Stomach smooth muscle (tissue), 2 donors: ENCODE results near the gene CBFA2T3.

Source experiments
- H3K27ac ChIP-seq: one replicate; pipeline ENCODE4 v1.7.0; 2013; ENCODE audit warnings: mild to moderate bottlenecking, low read length, inconsistent platforms
- H3K27me3 ChIP-seq, 2 donors: one replicate each; pipeline ENCODE4 v1.7.0; 2013; ENCODE audit warnings: low read length in 2 of 2; ENCODE audit not compliant: insufficient read depth in 2 of 2, control insufficient read depth in 1 of 2
- H3K36me3 ChIP-seq, 2 donors: one replicate each; pipeline ENCODE4 v1.7.0; 2013; ENCODE audit warnings: low read length in 2 of 2; ENCODE audit not compliant: control insufficient read depth in 2 of 2, insufficient read depth in 2 of 2
- H3K4me1 ChIP-seq: one replicate; pipeline ENCODE4 v1.7.0; 2013; ENCODE audit warnings: low read length; ENCODE audit not compliant: control insufficient read depth, insufficient read depth
- H3K4me3 ChIP-seq, 2 donors: one replicate each; pipeline ENCODE4 v1.7.0; 2013; ENCODE audit warnings: low read length in 2 of 2
- H3K9ac ChIP-seq, 2 donors: one replicate each; pipeline ENCODE4 v1.7.0; 2013; ENCODE audit warnings: low read length in 2 of 2, mild to moderate bottlenecking in 1 of 2
- H3K9me3 ChIP-seq, 2 donors: one replicate each; pipeline ENCODE4 v1.7.0; 2013; ENCODE audit warnings: low read length in 2 of 2; ENCODE audit not compliant: control insufficient read depth in 2 of 2
- donor health status: healthy.
- donor health status: Pancreatic carcinoma.

CBFA2T3 gene

DNA sequence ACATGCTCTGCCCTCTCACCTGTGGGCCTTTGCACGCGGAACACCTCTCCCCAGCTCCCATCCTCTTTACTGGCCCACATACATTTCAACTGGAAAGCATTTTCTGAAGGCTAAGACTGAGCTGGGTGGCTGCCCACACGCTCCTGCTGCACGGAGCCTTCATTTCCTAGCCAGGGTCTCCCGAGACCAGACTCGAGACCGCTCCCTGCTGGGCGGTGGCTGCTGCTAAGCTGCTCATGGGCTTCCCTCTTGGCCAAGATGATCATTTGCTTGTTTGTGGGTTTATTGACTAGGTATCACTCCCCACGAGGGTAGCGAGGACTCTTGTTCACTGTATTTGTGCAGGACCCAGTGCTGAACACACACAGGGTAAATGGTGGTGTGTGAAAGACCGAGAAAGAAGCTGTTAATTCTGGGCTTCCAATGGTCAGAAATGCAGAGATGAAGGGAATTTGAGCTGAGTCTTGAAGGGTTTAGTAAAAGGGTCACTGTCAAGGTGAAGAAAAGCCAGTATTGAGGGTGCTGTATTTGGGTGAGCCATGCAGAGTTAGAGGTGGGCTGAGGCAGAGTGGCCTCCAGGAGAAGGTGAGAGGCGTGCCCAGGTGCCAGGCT is 119.2 kb downstream of the CBFA2T3 start:
- H3K4me1 ChIP-seq: peaks cover 35% of the 10 kb centered on the region
- H3K27ac ChIP-seq: peak overlapping the region; percentile 64
- H3K9ac ChIP-seq: peak overlapping the region; percentile 74 to 81
- peaks cover 27 to 30% of the 10 kb centered on the region in 2 donors for H3K36me3 ChIP-seq
- no peaks in the 10 kb centered on the region for H3K27me3 ChIP-seq
- H3K4me3 ChIP-seq: peak overlapping the region; percentile 77 to 96
- no peaks in the 10 kb centered on the region for H3K9me3 ChIP-seq

DNA sequence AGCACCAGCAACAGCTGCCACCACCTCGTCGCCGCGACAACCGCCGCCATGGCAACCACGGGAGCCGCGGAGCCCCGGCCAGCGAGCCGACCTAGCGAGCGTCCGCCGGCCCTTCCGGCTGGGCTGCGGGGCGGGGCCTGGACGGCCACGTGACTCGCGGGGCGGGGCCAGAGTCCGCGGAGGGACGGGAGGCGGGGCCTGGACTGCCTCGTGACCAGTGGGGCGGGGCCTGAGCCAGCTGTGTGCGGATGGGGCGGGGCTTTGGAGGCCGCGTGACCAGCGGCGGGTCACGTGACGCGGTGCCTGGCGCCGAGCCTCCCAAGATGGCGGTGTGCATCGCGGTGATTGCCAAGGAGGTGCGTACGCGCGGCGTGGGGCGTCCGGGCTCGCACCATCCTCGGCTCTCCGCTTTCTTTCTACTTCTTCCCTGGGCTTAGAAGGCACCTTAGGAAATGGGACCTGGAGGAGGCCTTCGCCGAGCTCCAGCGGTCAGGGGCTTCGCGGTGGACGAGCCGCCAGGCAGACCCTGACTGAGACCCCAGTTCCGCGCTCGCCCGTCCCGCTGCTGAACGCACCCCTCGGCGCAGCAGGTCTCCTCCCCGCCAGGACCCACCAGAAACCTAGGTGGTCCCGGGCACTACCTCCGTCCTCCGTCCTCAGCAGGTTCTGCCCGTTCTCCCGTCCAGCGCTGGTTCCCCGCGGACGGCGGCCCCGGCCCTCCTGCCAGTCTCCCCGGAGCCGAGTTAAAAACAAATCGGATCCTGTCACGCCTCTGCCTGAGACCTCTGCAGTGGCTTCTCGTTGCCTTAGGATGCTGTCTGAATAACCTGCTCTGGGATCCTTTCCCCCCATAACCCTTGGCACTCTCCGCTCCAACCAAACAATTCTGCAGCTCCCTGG is 119.9 kb downstream of the CBFA2T3 start, which contains the start of the genes GALNS and TRAPPC2L:
Gene GALNS, minus strand, starts transcription at position 120 of the 900 bp plus-strand sequence. Its CDS starts 70 bp downstream, at position 50.
Gene TRAPPC2L, plus strand, starts transcription at position 300 of the 900 bp plus-strand sequence. Its CDS starts 24 bp downstream, at position 324.
- Histone ChIP-seq H3K27me3 (no peaks in the 10 kb centered on the region), H3K9me3 (no peaks in the 10 kb centered on the region), H3K36me3 (peaks cover 21 to 24% of the 10 kb centered on the region in 2 donors), H3K4me1 (peaks cover 35% of the 10 kb centered on the region), H3K4me3 (peak within 1 kb of the TSS; percentile 77 to 96), H3K27ac (peak within 1 kb of the TSS; percentile 64), H3K9ac (peak within 1 kb of the TSS; percentile 74 to 81)

DNA sequence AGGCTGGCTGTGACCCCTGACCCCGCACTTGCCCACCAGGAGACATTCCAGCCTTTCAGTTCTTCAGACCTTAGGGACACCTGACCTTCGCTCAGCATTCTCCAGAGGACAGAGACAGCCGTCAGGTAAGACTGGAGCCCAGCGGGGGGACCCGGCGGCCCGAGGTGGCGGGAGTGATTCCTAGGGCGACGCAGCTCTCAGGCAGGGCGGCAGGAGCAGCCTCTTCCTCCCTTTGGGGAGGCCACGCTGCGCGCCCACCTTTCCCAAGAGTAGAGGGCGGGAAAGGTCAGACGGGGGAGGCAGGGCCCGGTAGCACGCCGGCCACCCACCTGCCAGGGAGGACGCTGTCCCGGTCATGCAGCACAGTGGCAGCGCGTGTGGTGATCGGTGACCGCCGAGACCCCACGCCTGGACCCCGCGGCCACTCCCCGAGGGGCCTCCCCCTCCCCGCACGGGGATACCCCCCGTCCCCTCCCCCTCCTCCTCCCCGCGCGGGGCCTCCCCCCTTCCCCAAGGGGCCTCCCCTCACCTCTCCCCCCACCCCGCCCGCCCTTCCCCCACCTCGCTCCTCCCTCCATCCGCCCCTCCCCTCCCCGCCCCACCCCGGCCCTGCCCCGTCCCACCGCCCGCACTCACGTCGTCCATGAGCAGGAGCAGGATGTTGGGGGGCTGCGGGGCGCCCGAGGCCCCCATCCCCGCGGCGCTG is 120.7 kb downstream of the CBFA2T3 start:
- peaks cover 19 to 22% of the 10 kb centered on the region in 2 donors for H3K36me3 ChIP-seq
- H3K4me1 ChIP-seq: peaks cover 35% of the 10 kb centered on the region
- no peaks in the 10 kb centered on the region for H3K9me3 ChIP-seq
- H3K9ac ChIP-seq: peak overlapping the region; percentile 40 to 60
- peak overlapping the region; percentile 64 for H3K27ac ChIP-seq
- peak overlapping the region; percentile 43 to 96 for H3K4me3 ChIP-seq
- no peaks in the 10 kb centered on the region for H3K27me3 ChIP-seq

DNA sequence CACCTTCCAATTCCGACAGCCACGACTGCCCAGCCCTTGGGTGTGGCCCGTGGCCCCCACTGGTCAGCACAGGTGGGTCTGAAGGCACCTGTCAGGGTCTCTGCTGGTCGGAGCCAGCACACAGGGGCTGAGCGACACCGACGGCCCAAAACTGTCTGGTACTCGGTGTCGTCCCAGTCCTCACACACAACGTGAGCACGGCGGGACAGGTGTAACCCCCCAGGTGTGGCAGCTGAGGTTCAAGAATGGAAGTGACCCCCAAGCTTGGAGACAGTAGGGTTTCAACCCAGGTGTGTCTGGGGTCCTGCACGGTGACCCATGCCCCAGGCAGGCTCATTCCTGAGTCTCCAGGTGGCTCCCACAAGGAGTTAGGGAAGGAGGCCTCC is 121.3 kb downstream of the CBFA2T3 start:
- peak overlapping the region; percentile 43 to 76 for H3K4me3 ChIP-seq
- no peaks in the 10 kb centered on the region for H3K9me3 ChIP-seq
- H3K36me3 ChIP-seq: peaks cover 17 to 20% of the 10 kb centered on the region in 2 donors
- no peaks in the 10 kb centered on the region for H3K27me3 ChIP-seq
- H3K9ac ChIP-seq: peak overlapping the region in 1 of 2 donors; percentile 15
- H3K27ac ChIP-seq: no peak overlapping the region
- peaks cover 35% of the 10 kb centered on the region for H3K4me1 ChIP-seq

DNA sequence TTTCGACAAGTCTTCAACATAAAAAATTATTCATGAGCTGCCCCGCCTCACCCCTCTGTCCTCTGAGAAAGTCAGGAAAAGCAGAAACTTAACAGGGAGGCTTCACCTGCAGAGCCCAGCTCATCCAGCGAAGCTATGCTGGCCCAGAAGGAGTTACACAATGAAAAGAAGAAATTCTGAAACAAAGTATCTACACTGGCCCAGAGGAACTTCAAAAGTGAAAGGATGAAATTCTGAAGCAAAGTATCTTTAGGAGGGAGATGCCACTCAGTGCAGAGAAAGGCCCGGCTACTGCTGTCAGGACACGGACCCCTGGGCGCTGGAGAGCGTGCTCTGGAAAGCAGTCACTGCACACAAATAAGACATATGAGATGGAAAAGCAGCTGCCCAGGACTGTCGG is 121.8 kb downstream of the CBFA2T3 start:
- Histone ChIP-seq H3K36me3 (peaks cover 13 to 17% of the 10 kb centered on the region in 2 donors), H3K27me3 (no peaks in the 10 kb centered on the region), H3K4me1 (peaks cover 35% of the 10 kb centered on the region), H3K9ac (no peak overlapping the region), H3K4me3 (no peak overlapping the region), H3K9me3 (no peaks in the 10 kb centered on the region), H3K27ac (no peak overlapping the region)

DNA sequence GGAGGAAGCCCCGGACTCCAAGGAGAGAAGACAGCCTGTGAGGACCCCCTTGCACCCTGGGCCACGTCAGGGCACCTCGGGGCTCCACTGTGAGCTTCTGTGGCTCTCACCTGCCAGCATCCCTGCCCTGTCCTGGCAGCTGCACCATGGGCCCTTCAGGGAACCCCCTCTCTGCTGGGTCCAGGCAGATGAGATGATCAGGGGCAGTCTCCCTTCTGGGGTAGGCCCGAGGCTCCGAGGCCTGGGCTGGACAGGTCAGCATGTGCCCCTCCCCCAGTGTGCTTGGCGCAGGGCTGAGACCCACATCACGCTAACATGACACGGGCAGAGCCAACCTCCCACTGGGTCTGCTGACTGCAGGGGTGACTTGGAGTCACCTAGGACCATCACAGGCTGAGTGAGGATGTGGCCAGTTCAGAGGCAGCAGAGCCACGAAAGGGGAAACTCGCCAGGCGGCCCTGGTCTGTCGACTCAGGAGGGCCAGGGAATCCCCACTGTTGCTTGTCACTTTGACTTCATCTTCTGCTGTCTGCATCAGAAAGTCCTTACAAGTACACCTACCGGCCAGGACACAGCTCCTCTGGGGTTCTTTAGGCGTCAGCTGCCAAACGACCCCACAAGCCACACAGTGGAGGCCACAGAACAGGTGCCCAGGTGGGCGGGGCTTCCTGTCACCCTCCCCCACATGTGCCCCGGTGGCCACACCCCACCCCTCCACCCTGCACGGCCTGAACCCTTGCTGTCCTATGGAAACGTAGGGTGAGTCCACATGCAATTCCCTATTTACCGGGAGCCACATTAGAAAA is 122.5 kb downstream of the CBFA2T3 start:
- Histone ChIP-seq H3K4me3 (no peak overlapping the region), H3K9ac (no peak overlapping the region), H3K9me3 (no peaks in the 10 kb centered on the region), H3K36me3 (peaks cover 6 to 13% of the 10 kb centered on the region in 2 donors), H3K4me1 (peaks cover 34% of the 10 kb centered on the region), H3K27ac (no peak overlapping the region), H3K27me3 (no peaks in the 10 kb centered on the region)

DNA sequence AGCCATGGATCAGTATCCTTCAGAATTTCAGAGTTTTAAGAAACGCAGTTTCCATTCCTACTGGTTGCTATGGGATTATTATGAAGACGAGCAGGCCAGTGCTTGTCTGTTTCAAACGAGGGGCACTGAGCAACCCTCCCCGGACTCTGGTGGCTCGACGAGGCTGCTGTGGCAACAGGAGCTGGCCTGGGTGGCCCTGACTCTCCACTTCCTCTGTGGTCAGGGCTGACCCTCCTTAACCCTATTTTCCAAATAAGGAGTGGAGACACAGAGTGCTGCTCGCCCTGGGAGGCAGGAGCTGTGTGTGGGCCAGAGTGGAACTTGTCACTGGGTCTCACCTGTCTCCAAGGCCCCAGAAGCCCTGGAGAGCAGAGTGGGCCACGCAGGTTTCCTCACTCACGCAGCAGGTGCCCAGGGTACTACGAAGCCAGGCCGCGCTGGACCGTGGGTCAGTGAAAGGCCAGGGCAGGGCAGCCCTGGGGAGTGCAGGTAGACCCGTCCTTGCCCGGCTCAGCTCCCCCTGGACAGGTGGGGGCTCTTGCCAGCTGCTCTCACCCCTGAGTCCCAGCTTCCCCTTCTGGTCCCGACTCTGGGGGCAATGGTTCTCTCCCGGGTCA is 123.6 kb downstream of the CBFA2T3 start:
- Histone ChIP-seq H3K4me1 (peaks cover 25% of the 10 kb centered on the region), H3K4me3 (no peak overlapping the region), H3K27ac (no peak overlapping the region), H3K9me3 (no peaks in the 10 kb centered on the region), H3K9ac (no peak overlapping the region), H3K27me3 (no peaks in the 10 kb centered on the region), H3K36me3 (peaks cover 0 to 5% of the 10 kb centered on the region in 2 donors)

DNA sequence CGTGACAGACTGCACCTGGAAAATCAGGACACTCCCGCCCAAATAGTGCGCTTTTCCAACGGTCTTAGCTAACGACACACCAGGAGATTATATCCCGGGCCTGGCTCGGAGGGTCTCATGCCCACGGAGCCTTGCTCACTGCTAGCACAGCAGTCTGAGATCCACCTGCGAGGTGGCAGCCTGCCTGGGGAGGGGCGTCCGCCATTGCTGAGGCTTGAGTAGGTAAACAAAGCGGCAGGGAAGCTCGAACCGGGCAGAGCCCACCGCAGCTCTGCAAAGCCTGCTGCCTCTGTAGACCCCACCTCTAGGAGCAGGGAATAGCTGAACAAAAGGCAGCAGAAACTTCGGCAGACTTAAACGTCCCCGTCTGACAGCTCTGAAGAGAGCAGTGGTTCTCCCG is 125.4 kb downstream of the CBFA2T3 start:
- H3K4me3 ChIP-seq: no peak overlapping the region
- H3K9ac ChIP-seq: no peak overlapping the region
- H3K4me1 ChIP-seq: peaks cover 12% of the 10 kb centered on the region
- no peaks in the 10 kb centered on the region for H3K27me3 ChIP-seq
- no peaks in the 10 kb centered on the region for H3K9me3 ChIP-seq
- peaks cover 0 to 5% of the 10 kb centered on the region in 2 donors for H3K36me3 ChIP-seq
- H3K27ac ChIP-seq: no peak overlapping the region

DNA sequence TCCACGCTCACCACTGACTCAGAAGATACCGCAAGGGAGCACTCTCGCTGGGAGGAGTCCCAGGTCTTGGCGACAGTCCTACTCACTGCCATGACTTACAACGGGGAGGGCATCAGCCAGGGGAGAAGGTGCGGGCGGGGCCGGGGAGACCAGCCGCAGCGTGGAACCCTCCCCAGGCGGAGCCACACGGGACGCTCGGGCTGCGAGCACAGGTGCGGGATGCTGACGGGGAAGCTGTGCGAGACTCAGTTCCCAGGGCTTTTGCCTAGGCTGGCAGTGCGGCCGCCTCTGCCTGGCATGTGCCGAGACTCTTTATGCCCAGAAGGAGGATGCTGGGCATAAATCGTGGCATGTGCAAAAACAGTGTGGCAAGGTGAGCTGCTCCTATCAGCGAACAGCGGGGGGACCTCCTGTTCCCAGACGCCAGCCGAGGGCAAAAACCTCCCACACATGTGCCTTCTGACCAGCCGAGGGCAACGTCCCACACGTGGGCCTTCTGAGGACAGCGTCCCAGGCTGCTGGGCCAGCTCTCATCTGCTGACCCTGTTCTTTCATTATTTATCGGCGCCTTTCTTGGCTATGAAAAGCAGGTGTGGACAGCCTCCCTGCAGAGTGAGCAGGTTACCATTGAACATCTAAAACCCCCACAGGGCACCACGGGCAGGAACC is 126.3 kb downstream of the CBFA2T3 start:
- Histone ChIP-seq H3K27ac (no peak overlapping the region), H3K9ac (no peak overlapping the region), H3K4me1 (peaks cover 6% of the 10 kb centered on the region), H3K27me3 (no peaks in the 10 kb centered on the region), H3K36me3 (peaks cover 0 to 7% of the 10 kb centered on the region in 2 donors), H3K4me3 (no peak overlapping the region), H3K9me3 (no peaks in the 10 kb centered on the region)
